GM21529 (cell line): ENCODE measurements around the gene AMZ2.
A peak's percentile ranks its signal among the peaks of the same experiment; 100 is the strongest.
"Not testable (repeated sequence)": the region's sequence is repeated elsewhere in the genome, so short reads cannot be mapped to it uniquely, and the experiment has no call there.

Source experiments
- ATAC-seq: cut with Tn5 transposase; IDR thresholded peaks from one replicate; pipeline ENCODE4 v1.9.1; 2021; ENCODE audit not compliant: unreplicated experiment

Gene AMZ2

GRCh38 chr17:68219429-68219828 is 28.4 kb upstream of the AMZ2 start:
- ATAC-seq: not testable (repeated sequence)

GRCh38 chr17:68220186-68220585 is 27.7 kb upstream of the AMZ2 start:
- ATAC-seq: not testable (repeated sequence)

- ATAC-seq: not testable (repeated sequence)
Measured at GRCh38 chr17:68220786-68221185, 27.1 kb upstream of the AMZ2 start.

GRCh38 chr17:68221786-68222185 is 26.1 kb upstream of the AMZ2 start:
- ATAC-seq: no peak

GRCh38 chr17:68222606-68223005 is 25.2 kb upstream of the AMZ2 start:
- ATAC-seq: no peak

- ATAC-seq: not testable (repeated sequence)
Measured at GRCh38 chr17:68225055-68225454, 22.8 kb upstream of the AMZ2 start.

GRCh38 chr17:68228039-68228680 is 19.7 kb upstream of the AMZ2 start:
- ATAC-seq: not testable (repeated sequence)

GRCh38 chr17:68228817-68229570 is 18.8 kb upstream of the AMZ2 start:
- no peak for ATAC-seq

- no peak for ATAC-seq
Measured at GRCh38 chr17:68229619-68230018, 18.2 kb upstream of the AMZ2 start.

- ATAC-seq: not testable (repeated sequence)
Measured at GRCh38 chr17:68231131-68231530, 16.7 kb upstream of the AMZ2 start.

GRCh38 chr17:68231541-68231940 is 16.3 kb upstream of the AMZ2 start:
- no peak for ATAC-seq

GRCh38 chr17:68232741-68233140 is 15.1 kb upstream of the AMZ2 start:
- ATAC-seq: not testable (repeated sequence)

GRCh38 chr17:68234726-68235335 is 13.0 kb upstream of the AMZ2 start:
- ATAC-seq: peak; percentile 30

- ATAC-seq: not testable (repeated sequence)
Measured at GRCh38 chr17:68235336-68235791, 12.5 kb upstream of the AMZ2 start.

- ATAC-seq: peak; percentile 69
Measured at GRCh38 chr17:68237369-68238163, 10.3 kb upstream of the AMZ2 start.

- ATAC-seq: peak; percentile 1
Measured at GRCh38 chr17:68238164-68238870, 9.5 kb upstream of the AMZ2 start.

- ATAC-seq: peak; percentile 26
Measured at GRCh38 chr17:68238871-68239253, 9.0 kb upstream of the AMZ2 start.

- no peak for ATAC-seq
Measured at GRCh38 chr17:68239632-68240366, 8.0 kb upstream of the AMZ2 start.

GRCh38 chr17:68246271-68247028 is 1.4 kb upstream of the AMZ2 start:
- ATAC-seq: no peak
